Mesodermal cell (in vitro differentiated cells): ENCODE data around the gene AP5B1. TPM values are rescaled to one million over a fixed set of nuclear protein-coding genes. Genes with fewer than 3 reads are reported as not detected.
A peak's percentile ranks its signal among the peaks of the same experiment; 100 is the strongest.

Experiments
- H3K27ac ChIP-seq: 2 replicates; pipeline ENCODE4 v1.7.0; 2013; ENCODE audit warnings: mild to moderate bottlenecking, low read depth, low read length, moderate library complexity; ENCODE audit not compliant: severe bottlenecking
- H3K36me3 ChIP-seq: 2 replicates; pipeline ENCODE4 v1.7.1; 2013; ENCODE audit warnings: mild to moderate bottlenecking, low read length, moderate library complexity; ENCODE audit not compliant: control insufficient read depth, insufficient read depth
- H3K4me1 ChIP-seq: one replicate; pipeline ENCODE4 v1.7.1; 2013; ENCODE audit warnings: mild to moderate bottlenecking, low read length; ENCODE audit not compliant: insufficient read depth, control insufficient read depth, poor library complexity, severe bottlenecking
- H3K4me3 ChIP-seq: 2 replicates; pipeline ENCODE4 v1.7.0; 2013; ENCODE audit warnings: low read length, control low read depth, mild to moderate bottlenecking; ENCODE audit not compliant: insufficient read depth, poor library complexity, severe bottlenecking; ENCODE audit errors: extremely low read depth
- H3K9me3 ChIP-seq: 2 replicates; pipeline ENCODE4 v1.7.1; 2013; ENCODE audit warnings: mild to moderate bottlenecking, low read length, moderate library complexity; ENCODE audit not compliant: control insufficient read depth
- WGBS, 2 experiments: methylation state at CpG; one replicate each; pipeline ENCODE4 v1.1.5; 2013; ENCODE audit warnings: missing lambda C conversion rate in 2 of 2; ENCODE audit not compliant: insufficient coverage in 2 of 2; 5-methylcytosine and 5-hydroxymethylcytosine counted together
- polyA plus RNA-seq, 2 experiments: library from polyadenylated mRNA; stranded (reverse); fragments of 50-300 nt; gene quantifications; one replicate each; pipeline ENCODE4 v1.2.3, GENCODE V29; 2013

AP5B1 gene
- 8.4 TPM for polyA plus RNA-seq (2013, experiment 1 of 2)
- 6.1 TPM for polyA plus RNA-seq (2013, experiment 2 of 2)

- H3K27ac ChIP-seq = peak within 1 kb of the TSS; percentile 49
- WGBS, 2 experiments = 0% methylated on average over 27 to 41 of the region's 59 CpGs
These were observed at the start of gene AP5B1 for GRCh38 chr11:65780770-65781151. AP5B1 (minus strand) TSS chr11:65780976; CDS start chr11:65780591, 385 bp downstream.

GRCh38 chr11:65829459-65829858, 48.7 kb upstream of the AP5B1 start:
- H3K4me3 ChIP-seq = no peak overlapping the region
- H3K27ac ChIP-seq = no peak overlapping the region
- H3K9me3 ChIP-seq = no peaks in the 10 kb centered on the region
- H3K36me3 ChIP-seq = no peaks in the 10 kb centered on the region
- WGBS, 2 experiments = 65 to 83% methylated on average over 2 to 3 of the region's 4 CpGs
- no peaks in the 10 kb centered on the region for H3K4me1 ChIP-seq

More at GRCh38 chr11:65780770-65781151, at the start of gene AP5B1:
- Histone ChIP-seq H3K4me1 (no peaks in the 10 kb centered on the region), H3K9me3 (no peaks in the 10 kb centered on the region), H3K4me3 (peak within 1 kb of the TSS; percentile 72), H3K36me3 (peaks cover 27% of the 10 kb centered on the region)

GRCh38 chr11:65826984-65827735, 46.4 kb upstream of the AP5B1 start:
- Histone ChIP-seq H3K4me3 (no peak overlapping the region), H3K36me3 (no peaks in the 10 kb centered on the region), H3K4me1 (no peaks in the 10 kb centered on the region), H3K27ac (no peak overlapping the region), H3K9me3 (no peaks in the 10 kb centered on the region)
- WGBS, 2 experiments = 96 to 100% methylated on average over 2 to 3 of the region's 8 CpGs

- Histone ChIP-seq H3K27ac (no peak overlapping the region), H3K36me3 (no peaks in the 10 kb centered on the region), H3K4me3 (no peak overlapping the region), H3K9me3 (no peaks in the 10 kb centered on the region), H3K4me1 (no peaks in the 10 kb centered on the region)
- 89 to 91% methylated on average over 10 to 14 of the region's 15 CpGs for WGBS, 2 experiments
These were observed 42.2 kb upstream of the AP5B1 start for GRCh38 chr11:65822776-65823528.

- Histone ChIP-seq H3K27ac (no peak overlapping the region), H3K9me3 (no peaks in the 10 kb centered on the region)
- WGBS, 2 experiments = 81 to 91% methylated on average over 8 of the region's 8 CpGs
These were observed 40.3 kb upstream of the AP5B1 start for GRCh38 chr11:65821107-65821506.

GRCh38 chr11:65817835-65818680, 37.3 kb upstream of the AP5B1 start:
- no peaks in the 10 kb centered on the region for H3K9me3 ChIP-seq
- 4 to 11% methylated on average over 57 to 64 of the region's 74 CpGs for WGBS, 2 experiments
- no peaks in the 10 kb centered on the region for H3K4me1 ChIP-seq
- no peaks in the 10 kb centered on the region for H3K36me3 ChIP-seq
- H3K4me3 ChIP-seq = peak overlapping the region; percentile 42
- no peak overlapping the region for H3K27ac ChIP-seq

More at GRCh38 chr11:65821107-65821506, 40.3 kb upstream of the AP5B1 start:
- no peak overlapping the region for H3K4me3 ChIP-seq
- H3K4me1 ChIP-seq = no peaks in the 10 kb centered on the region
- no peaks in the 10 kb centered on the region for H3K36me3 ChIP-seq

- Histone ChIP-seq H3K27ac (no peak overlapping the region), H3K4me3 (peak overlapping the region; percentile 42), H3K36me3 (no peaks in the 10 kb centered on the region), H3K9me3 (no peaks in the 10 kb centered on the region), H3K4me1 (no peaks in the 10 kb centered on the region)
- WGBS, 2 experiments = 96 to 100% methylated on average over 1 to 4 of the region's 5 CpGs
These were observed 36.6 kb upstream of the AP5B1 start for GRCh38 chr11:65817312-65817834.

- WGBS, 2 experiments = 95 to 100% methylated on average over 3 of the region's 3 CpGs
These were observed 35.9 kb upstream of the AP5B1 start for GRCh38 chr11:65816696-65817095.

GRCh38 chr11:65814986-65815565, 34.3 kb upstream of the AP5B1 start:
- H3K4me3 ChIP-seq = no peak overlapping the region
- no peak overlapping the region for H3K27ac ChIP-seq

More at GRCh38 chr11:65816696-65817095, 35.9 kb upstream of the AP5B1 start:
- no peaks in the 10 kb centered on the region for H3K36me3 ChIP-seq
- H3K27ac ChIP-seq = no peak overlapping the region
- no peak overlapping the region for H3K4me3 ChIP-seq
- H3K4me1 ChIP-seq = no peaks in the 10 kb centered on the region
- H3K9me3 ChIP-seq = no peaks in the 10 kb centered on the region

More at GRCh38 chr11:65814986-65815565, 34.3 kb upstream of the AP5B1 start:
- H3K4me1 ChIP-seq = no peaks in the 10 kb centered on the region
- no peaks in the 10 kb centered on the region for H3K9me3 ChIP-seq
- no peaks in the 10 kb centered on the region for H3K36me3 ChIP-seq
- 90 to 95% methylated on average over 14 of the region's 16 CpGs for WGBS, 2 experiments
